ENCODE data around the gene NT5C3B. TPM values are rescaled to one million over a fixed set of nuclear protein-coding genes. Genes with fewer than 3 reads are reported as not detected.
A peak's percentile ranks its signal among the peaks of the same experiment; 100 is the strongest.
"Not testable (repeated sequence)": the region's sequence is repeated elsewhere in the genome, so short reads cannot be mapped to it uniquely, and the experiment has no call there.

Gene NT5C3B
- total RNA-seq, 2 experiments from 2014 or later: 0.16 to 12.1 TPM

DNA sequence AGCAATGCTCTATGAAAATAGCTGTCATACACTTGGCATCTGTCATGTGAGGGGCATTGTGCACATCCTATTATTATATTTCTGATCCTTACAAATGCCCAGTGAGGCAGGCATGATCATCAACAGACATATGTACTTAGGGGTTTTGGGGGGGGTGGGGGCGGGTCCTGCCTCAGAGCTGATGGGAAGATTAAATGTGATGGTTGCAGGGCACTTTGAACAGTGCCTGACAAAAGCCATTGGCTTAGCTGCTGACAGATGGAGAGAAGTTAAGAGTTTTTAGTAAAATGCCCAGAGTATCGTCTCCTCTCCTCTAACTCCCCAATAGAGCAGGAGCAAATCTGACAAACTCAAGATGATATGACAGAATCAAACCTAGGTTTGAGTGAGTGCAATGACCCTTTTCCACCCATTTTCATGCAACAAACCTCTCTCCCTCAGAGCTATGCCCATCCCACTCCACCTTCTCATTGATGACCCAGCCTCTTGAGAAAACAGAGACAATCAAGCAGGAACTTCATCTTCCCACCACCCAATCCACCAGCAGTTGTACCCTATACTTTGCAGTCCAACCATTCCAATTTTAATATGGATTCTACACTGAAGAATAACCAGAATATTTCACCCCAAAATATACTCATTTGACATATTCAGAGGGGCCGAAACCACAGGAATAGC lies 24.4 kb upstream of the NT5C3B start:
- Histone ChIP-seq H3K27ac (ENCODE audit: low read depth, low read length, poor library complexity, severe bottlenecking) (no peak overlapping the region), H2AFZ (ENCODE audit: low read length) (no peak overlapping the region), H3K4me3 (ENCODE audit: low read depth, low read length, poor library complexity, severe bottlenecking) (no peak overlapping the region), H3K79me2 (ENCODE audit: insufficient read depth, low read depth, low read length) (peaks cover 82% of the 10 kb centered on the region), H3K4me1 (ENCODE audit: insufficient read depth, low read length, poor library complexity, severe bottlenecking) (peaks cover 21% of the 10 kb centered on the region), H3K9me2 (ENCODE audit: insufficient read depth, low read length) (no peaks in the 10 kb centered on the region), H3K9me3 (ENCODE audit: low read length) (no peaks in the 10 kb centered on the region), H3K36me3 (ENCODE audit: insufficient read depth, low read length) (peaks cover 9% of the 10 kb centered on the region; the same call in 1 of the 2 replicates), H3K4me2 (ENCODE audit: low read length) (no peak overlapping the region), H4K20me1 (ENCODE audit: insufficient read depth, low read length) (peaks cover 10% of the 10 kb centered on the region; the same call in 1 of the 2 replicates)
- intact Hi-C loops (cut with micrococcal nuclease; ENCODE audit: unreplicated experiment): no loop called here
- BruUV-seq (replicated peaks): no TSS peak
- TF ChIP-seq EZH2phosphoT487 (IDR thresholded peaks at IDR 0.05; ENCODE audit: borderline replicate concordance, low read depth, low read length): no peak
- TF ChIP-seq, protein P1, sequence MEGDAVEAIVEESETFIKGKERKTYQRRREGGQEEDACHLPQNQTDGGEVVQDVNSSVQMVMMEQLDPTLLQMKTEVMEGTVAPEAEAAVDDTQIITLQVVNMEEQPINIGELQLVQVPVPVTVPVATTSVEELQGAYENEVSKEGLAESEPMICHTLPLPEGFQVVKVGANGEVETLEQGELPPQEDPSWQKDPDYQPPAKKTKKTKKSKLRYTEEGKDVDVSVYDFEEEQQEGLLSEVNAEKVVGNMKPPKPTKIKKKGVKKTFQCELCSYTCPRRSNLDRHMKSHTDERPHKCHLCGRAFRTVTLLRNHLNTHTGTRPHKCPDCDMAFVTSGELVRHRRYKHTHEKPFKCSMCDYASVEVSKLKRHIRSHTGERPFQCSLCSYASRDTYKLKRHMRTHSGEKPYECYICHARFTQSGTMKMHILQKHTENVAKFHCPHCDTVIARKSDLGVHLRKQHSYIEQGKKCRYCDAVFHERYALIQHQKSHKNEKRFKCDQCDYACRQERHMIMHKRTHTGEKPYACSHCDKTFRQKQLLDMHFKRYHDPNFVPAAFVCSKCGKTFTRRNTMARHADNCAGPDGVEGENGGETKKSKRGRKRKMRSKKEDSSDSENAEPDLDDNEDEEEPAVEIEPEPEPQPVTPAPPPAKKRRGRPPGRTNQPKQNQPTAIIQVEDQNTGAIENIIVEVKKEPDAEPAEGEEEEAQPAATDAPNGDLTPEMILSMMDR (conservative IDR thresholded peaks at IDR 0.05; ENCODE audit: low read length): no peak
- ChIA-PET POLR2A (interaction anchor here (0.5 to 0.6 kb wide), 2 partner anchors 15 to 114 kb away, joined by 3 to 4 read pairs; no protein-coding TSS in a partner anchor), CTCF (ENCODE audit: unreplicated experiment) (no interaction called here)
- DNase-seq (ENCODE audit: low spot score): no peak

DNA sequence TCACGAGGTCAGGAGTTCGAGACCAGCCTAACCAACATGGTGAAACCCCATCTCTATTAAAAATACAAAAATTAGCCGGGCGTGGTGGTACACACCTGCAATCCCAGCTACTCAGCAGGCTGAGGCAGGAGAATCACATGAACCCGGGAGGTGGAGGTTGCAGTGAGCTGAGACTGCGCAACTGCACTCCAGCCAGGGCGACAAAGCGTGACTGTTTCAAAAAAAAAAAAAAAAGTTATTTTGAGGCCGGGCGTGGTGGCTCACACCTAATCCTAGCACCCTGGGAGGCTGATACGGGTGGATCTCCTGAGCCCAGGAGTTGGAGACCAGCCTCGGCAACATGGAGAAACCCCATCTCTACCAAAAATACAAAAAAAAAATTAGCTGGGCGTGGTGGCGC lies 15.3 kb upstream of the NT5C3B start:
- Histone ChIP-seq H4K20me1 (ENCODE audit: insufficient read depth, low read length) (peaks cover 20% of the 10 kb centered on the region), H3K79me2 (ENCODE audit: insufficient read depth, low read depth, low read length) (peaks cover 57% of the 10 kb centered on the region), H3K4me1 (ENCODE audit: insufficient read depth, low read length, poor library complexity, severe bottlenecking) (peaks cover 29% of the 10 kb centered on the region), H3K36me3 (ENCODE audit: insufficient read depth, low read length) (peaks cover 68% of the 10 kb centered on the region)
- H3K4me3 ChIP-seq (ENCODE audit: low read depth, low read length, poor library complexity, severe bottlenecking); DNase-seq (ENCODE audit: low spot score); CTCF ChIA-PET (ENCODE audit: unreplicated experiment); BruUV-seq (replicated peaks); intact Hi-C loops (cut with micrococcal nuclease; ENCODE audit: unreplicated experiment); H3K27ac ChIP-seq (ENCODE audit: low read depth, low read length, poor library complexity, severe bottlenecking); H3K9me2 ChIP-seq (ENCODE audit: insufficient read depth, low read length); H2AFZ ChIP-seq (ENCODE audit: low read length); H3K9me3 ChIP-seq (ENCODE audit: low read length); H3K4me2 ChIP-seq (ENCODE audit: low read length): not testable (repeated sequence)
- POLR2A ChIA-PET: interaction anchor here (0.6 to 2.3 kb wide), 4 partner anchors 11 to 791 kb away, joined by 3 to 9 read pairs (median 4); partner anchors contain the start of gene KLHL11

DNA sequence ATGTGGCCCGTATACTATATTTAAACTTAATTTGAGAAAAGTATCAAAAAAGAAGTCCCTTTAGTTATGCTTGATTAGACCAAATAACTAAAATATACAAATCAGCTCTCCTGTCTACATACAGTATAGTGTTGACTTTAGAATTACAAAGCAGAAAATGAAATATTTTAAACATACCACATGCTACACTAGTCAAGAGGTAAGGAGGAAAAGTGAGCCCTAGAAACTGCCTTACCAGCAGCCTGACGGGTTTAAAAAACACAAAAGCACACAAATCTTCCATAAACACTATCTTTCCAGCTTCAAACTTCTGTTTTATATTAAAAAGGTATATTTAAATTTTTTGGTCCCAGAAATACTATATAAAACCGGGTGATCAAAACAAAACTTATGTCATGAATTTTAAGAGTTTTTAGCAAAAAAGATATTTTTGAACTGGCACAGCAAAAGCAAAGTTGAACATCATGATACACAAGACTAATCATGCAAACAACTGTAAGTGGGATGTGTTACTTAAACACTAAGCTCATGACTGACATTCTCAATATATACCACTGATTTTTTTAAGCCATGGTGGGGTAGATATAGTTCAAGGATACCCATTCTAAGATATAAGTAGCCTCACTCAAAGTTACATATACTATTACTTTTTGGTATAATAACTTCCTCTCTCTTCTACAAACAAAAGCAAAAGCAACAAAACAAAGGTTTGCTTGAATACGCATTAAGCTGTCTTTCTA lies 13.4 kb upstream of the NT5C3B start:
- Histone ChIP-seq H3K9me3 (ENCODE audit: low read length) (no peaks in the 10 kb centered on the region), H3K79me2 (ENCODE audit: insufficient read depth, low read depth, low read length) (peaks cover 52% of the 10 kb centered on the region), H2AFZ (ENCODE audit: low read length) (no peak overlapping the region), H3K27ac (ENCODE audit: low read depth, low read length, poor library complexity, severe bottlenecking) (no peak overlapping the region), H3K4me3 (ENCODE audit: low read depth, low read length, poor library complexity, severe bottlenecking) (no peak overlapping the region), H3K36me3 (ENCODE audit: insufficient read depth, low read length) (peaks cover 60% of the 10 kb centered on the region), H3K4me2 (ENCODE audit: low read length) (peak overlapping the region; percentile 47), H3K9me2 (ENCODE audit: insufficient read depth, low read length) (no peaks in the 10 kb centered on the region), H4K20me1 (ENCODE audit: insufficient read depth, low read length) (peaks cover 20% of the 10 kb centered on the region), H3K4me1 (ENCODE audit: insufficient read depth, low read length, poor library complexity, severe bottlenecking) (peaks cover 29% of the 10 kb centered on the region)
- BruUV-seq (replicated peaks): no TSS peak
- ChIA-PET POLR2A (interaction anchor here (0.7 to 1.9 kb wide), 2 partner anchors 15 to 83 kb away, joined by 3 to 11 read pairs; partner anchors contain the start of gene KLHL11), CTCF (ENCODE audit: unreplicated experiment) (no interaction called here)
- DNase-seq (ENCODE audit: low spot score): no peak
- TF ChIP-seq, protein P1 (conservative IDR thresholded peaks at IDR 0.05; ENCODE audit: low read length): no peak
- TF ChIP-seq EZH2phosphoT487 (IDR thresholded peaks at IDR 0.05; ENCODE audit: borderline replicate concordance, low read depth, low read length): no peak
- intact Hi-C loops (cut with micrococcal nuclease; ENCODE audit: unreplicated experiment): no loop called here
